ENCODE data around the gene ZNRF1. TPM values are rescaled to one million over a fixed set of nuclear protein-coding genes. Genes with fewer than 3 reads are reported as not detected.

ZNRF1 gene
- total RNA-seq, 1 experiment from 2014 or later: 52.3 TPM

DNA sequence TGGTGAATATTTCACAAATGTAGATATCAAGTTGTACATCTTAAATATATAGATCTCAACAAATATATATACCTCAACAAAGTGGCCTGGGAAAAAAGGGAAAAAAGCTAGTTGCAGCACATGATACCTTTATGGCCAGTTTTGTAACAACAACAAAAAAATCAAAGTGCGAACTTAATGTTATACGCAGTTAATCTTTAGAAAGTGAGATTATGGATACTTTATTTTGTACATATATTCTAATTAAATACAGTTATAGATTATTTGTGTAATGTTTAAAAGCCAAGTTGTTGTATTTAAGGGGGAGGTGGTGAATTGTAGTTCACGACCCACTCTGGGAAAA lies 149.1 kb downstream of the ZNRF1 start:
- TF ChIP-seq, protein P1, sequence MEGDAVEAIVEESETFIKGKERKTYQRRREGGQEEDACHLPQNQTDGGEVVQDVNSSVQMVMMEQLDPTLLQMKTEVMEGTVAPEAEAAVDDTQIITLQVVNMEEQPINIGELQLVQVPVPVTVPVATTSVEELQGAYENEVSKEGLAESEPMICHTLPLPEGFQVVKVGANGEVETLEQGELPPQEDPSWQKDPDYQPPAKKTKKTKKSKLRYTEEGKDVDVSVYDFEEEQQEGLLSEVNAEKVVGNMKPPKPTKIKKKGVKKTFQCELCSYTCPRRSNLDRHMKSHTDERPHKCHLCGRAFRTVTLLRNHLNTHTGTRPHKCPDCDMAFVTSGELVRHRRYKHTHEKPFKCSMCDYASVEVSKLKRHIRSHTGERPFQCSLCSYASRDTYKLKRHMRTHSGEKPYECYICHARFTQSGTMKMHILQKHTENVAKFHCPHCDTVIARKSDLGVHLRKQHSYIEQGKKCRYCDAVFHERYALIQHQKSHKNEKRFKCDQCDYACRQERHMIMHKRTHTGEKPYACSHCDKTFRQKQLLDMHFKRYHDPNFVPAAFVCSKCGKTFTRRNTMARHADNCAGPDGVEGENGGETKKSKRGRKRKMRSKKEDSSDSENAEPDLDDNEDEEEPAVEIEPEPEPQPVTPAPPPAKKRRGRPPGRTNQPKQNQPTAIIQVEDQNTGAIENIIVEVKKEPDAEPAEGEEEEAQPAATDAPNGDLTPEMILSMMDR (IDR thresholded peaks at IDR 0.05): no peak
- ATAC-seq (no peak), DNase-seq (ENCODE audit: low read depth, low spot score) (no peak)
- in situ Hi-C loops (cut with HindIII; ENCODE audit: low pct_unique_long_range_greater_than_20kb, low sequenced_read_pairs): no loop called here
- H3K4me1 ChIP-seq (ENCODE audit: control insufficient read depth, insufficient read depth, low read length): no peaks in the 10 kb centered on the region
- peaks cover 20% of the 10 kb centered on the region; the same call in 1 of the 2 replicates for H3K9me3 ChIP-seq (ENCODE audit: control insufficient read depth, insufficient read depth, low read depth, low read length)
- no peaks in the 10 kb centered on the region for H3K36me3 ChIP-seq (ENCODE audit: control insufficient read depth, insufficient read depth, low read length)
- no peaks in the 10 kb centered on the region for H3K27me3 ChIP-seq (ENCODE audit: control insufficient read depth, insufficient read depth, low read length)
- peak overlapping the region; percentile 76 to 85 for H3K4me3 ChIP-seq (ENCODE audit: low read depth in 2 of 2, low read length in 2 of 2)
- ChIA-PET POLR2A (no interaction called here), CTCF (no interaction called here)
- intact Hi-C loops (cut with micrococcal nuclease; ENCODE audit: unreplicated experiment): no loop called here
- H3K27ac ChIP-seq (ENCODE audit: low read length): peak overlapping the region; percentile 24; the same call in 1 of the 2 replicates
- no TSS peak for BruUV-seq (replicated peaks)

DNA sequence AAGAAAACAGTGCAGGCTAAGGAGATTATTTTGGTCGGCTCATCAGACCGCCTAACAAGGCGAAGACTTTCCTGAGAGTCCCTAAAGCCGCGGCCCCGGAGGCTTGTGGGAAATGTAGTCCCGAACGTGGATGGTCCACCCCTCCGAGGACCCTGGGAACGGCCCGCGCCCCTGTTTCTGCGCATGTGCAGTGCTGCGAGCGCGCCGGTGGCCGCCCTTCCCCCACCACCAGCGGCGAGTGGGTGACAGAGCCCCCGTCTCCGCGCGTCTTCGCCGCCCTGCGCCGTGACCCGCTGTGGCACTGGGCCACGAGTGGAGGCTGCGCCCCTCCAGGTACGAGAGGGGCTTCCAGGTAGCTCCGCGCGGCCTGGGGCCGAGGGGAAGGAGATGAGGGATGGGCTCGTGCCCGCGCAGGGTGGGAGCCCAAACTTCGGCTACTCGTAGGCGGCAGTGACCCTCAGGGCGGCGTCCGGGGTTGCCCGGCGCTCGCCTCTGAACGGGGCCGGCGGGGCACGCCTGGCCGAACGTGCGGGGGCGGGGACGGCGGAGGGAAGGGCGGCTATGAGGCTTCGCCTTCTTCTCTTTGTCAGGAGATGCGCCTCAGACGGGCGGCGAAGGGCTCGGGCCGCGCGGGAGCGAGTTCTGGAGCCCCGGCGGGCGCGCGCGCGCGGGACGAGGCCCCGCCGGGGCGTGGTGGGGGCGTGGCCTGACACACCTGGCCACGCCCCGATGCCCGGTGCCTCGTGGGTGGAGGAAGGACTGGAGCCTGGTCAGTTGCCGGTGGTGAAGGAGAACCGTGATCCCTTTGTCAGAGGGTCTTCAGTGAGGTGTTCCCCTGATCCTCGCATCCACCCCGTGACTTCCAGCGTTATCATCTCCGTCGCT lies 149.7 kb downstream of the ZNRF1 start, which contains the start of gene ZFP1:
TSS of gene ZFP1 (plus strand) at position 214 of the 885 bp plus-strand sequence. CDS start 4,428 bp downstream, outside the sequence.
- Histone ChIP-seq H3K4me3 (ENCODE audit: low read depth in 2 of 2, low read length in 2 of 2) (peak within 1 kb of the TSS; percentile 76 to 85), H3K27ac (ENCODE audit: low read length) (peak within 1 kb of the TSS; percentile 84), H3K9me3 (ENCODE audit: control insufficient read depth, insufficient read depth, low read depth, low read length) (peaks cover 24% of the 10 kb centered on the region; the same call in 1 of the 2 replicates), H3K27me3 (ENCODE audit: control insufficient read depth, insufficient read depth, low read length) (no peaks in the 10 kb centered on the region), H3K4me1 (ENCODE audit: control insufficient read depth, insufficient read depth, low read length) (no peaks in the 10 kb centered on the region), H3K36me3 (ENCODE audit: control insufficient read depth, insufficient read depth, low read length) (no peaks in the 10 kb centered on the region)
- peak; percentile 95 for ATAC-seq
- peak; percentile 56 for TF ChIP-seq POLR2AphosphoS5 (IDR thresholded peaks at IDR 0.05; ENCODE audit: low read depth, low read length)
- TF ChIP-seq SIN3A (IDR thresholded peaks at IDR 0.05; ENCODE audit: borderline replicate concordance, insufficient read depth, low read depth, low read length): no peak
- TF ChIP-seq, protein P1 (IDR thresholded peaks at IDR 0.05): no peak
- DNase-seq (ENCODE audit: low read depth, low spot score): no peak
- BruUV-seq (replicated peaks): no TSS peak
- POLR2A ChIA-PET: interaction anchor here (0.6 kb wide), 1 partner anchor 24 kb away, joined by 4 read pairs; no protein-coding TSS in a partner anchor
- in situ Hi-C loops (cut with HindIII; ENCODE audit: low pct_unique_long_range_greater_than_20kb, low sequenced_read_pairs): no loop called here
- intact Hi-C loops (cut with micrococcal nuclease; ENCODE audit: unreplicated experiment): no loop called here
- CTCF ChIA-PET: no interaction called here

DNA sequence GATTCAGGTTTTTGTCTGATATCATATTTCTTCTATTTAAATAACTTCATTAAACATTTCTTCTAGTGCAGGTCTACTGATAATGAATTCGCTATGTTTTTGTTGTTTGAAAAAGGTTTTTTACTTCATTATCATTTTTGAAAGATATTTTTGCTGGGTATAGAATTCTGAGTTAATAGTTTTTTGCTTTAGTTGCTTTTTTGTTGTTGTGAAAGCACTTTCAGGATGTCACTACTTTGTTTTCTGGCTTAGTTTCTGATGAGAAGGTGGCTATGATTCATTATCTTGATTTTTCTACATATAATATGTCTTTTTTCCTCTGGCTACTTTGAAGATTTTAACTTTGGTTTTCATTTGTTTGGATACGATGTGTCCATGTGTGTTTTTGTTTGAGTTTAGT lies 153.0 kb downstream of the ZNRF1 start:
- H3K36me3 ChIP-seq (ENCODE audit: control insufficient read depth, insufficient read depth, low read length): no peaks in the 10 kb centered on the region
- no peaks in the 10 kb centered on the region for H3K27me3 ChIP-seq (ENCODE audit: control insufficient read depth, insufficient read depth, low read length)
- DNase-seq (ENCODE audit: low read depth, low spot score) (no peak), ATAC-seq (no peak)
- peaks cover 24% of the 10 kb centered on the region; the same call in 1 of the 2 replicates for H3K9me3 ChIP-seq (ENCODE audit: control insufficient read depth, insufficient read depth, low read depth, low read length)
- H3K4me1 ChIP-seq (ENCODE audit: control insufficient read depth, insufficient read depth, low read length): no peaks in the 10 kb centered on the region
- no TSS peak for BruUV-seq (replicated peaks)
- H3K4me3 ChIP-seq (ENCODE audit: low read depth in 2 of 2, low read length in 2 of 2): no peak overlapping the region
- ChIA-PET POLR2A (no interaction called here), CTCF (no interaction called here)
- intact Hi-C loops (cut with micrococcal nuclease; ENCODE audit: unreplicated experiment) (no loop called here), in situ Hi-C loops (cut with HindIII; ENCODE audit: low pct_unique_long_range_greater_than_20kb, low sequenced_read_pairs) (no loop called here)
- no peak overlapping the region for H3K27ac ChIP-seq (ENCODE audit: low read length)
- TF ChIP-seq, protein P1 (IDR thresholded peaks at IDR 0.05): no peak
- TF ChIP-seq SIN3A (IDR thresholded peaks at IDR 0.05; ENCODE audit: borderline replicate concordance, insufficient read depth, low read depth, low read length): no peak
- no peak for TF ChIP-seq TCF7L2 (IDR thresholded peaks at IDR 0.05; ENCODE audit: low read depth, low read length)
- TF ChIP-seq, protein P2, sequence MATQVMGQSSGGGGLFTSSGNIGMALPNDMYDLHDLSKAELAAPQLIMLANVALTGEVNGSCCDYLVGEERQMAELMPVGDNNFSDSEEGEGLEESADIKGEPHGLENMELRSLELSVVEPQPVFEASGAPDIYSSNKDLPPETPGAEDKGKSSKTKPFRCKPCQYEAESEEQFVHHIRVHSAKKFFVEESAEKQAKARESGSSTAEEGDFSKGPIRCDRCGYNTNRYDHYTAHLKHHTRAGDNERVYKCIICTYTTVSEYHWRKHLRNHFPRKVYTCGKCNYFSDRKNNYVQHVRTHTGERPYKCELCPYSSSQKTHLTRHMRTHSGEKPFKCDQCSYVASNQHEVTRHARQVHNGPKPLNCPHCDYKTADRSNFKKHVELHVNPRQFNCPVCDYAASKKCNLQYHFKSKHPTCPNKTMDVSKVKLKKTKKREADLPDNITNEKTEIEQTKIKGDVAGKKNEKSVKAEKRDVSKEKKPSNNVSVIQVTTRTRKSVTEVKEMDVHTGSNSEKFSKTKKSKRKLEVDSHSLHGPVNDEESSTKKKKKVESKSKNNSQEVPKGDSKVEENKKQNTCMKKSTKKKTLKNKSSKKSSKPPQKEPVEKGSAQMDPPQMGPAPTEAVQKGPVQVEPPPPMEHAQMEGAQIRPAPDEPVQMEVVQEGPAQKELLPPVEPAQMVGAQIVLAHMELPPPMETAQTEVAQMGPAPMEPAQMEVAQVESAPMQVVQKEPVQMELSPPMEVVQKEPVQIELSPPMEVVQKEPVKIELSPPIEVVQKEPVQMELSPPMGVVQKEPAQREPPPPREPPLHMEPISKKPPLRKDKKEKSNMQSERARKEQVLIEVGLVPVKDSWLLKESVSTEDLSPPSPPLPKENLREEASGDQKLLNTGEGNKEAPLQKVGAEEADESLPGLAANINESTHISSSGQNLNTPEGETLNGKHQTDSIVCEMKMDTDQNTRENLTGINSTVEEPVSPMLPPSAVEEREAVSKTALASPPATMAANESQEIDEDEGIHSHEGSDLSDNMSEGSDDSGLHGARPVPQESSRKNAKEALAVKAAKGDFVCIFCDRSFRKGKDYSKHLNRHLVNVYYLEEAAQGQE (IDR thresholded peaks at IDR 0.05; ENCODE audit: insufficient read depth in 1 of 2, low read depth in 2 of 2, low read length in 1 of 2): no peak
